Activated T-helper 2 cell treated with anti-CD3 and anti-CD28 coated beads, Interferon-gamma antibody, Interleukin-2, Interleukin-4, amounts not matched to agents 10 μg/mL and 5 μg/mL and 100 μg/mL, durations not matched to agents 14 hours and 24 hours and 36 hours (primary cell): ENCODE results near the gene DIPK1B. TPM values are rescaled to one million over a fixed set of nuclear protein-coding genes. Genes with fewer than 3 reads are reported as not detected.
A peak's percentile ranks its signal among the peaks of the same experiment; 100 is the strongest.

Experiments
- DNase-seq: peaks from one replicate; pipeline ENCODE4 v3.0.0; 2021; ENCODE audit warnings: low spot score
- H3K27ac Mint-ChIP-seq: one replicate; pipeline ENCODE4 v1.8.0; 2021; ENCODE audit warnings: mixed read lengths
- H3K27me3 Mint-ChIP-seq: one replicate; pipeline ENCODE4 v1.8.0; 2021; ENCODE audit warnings: low read depth, mixed read lengths
- H3K36me3 Mint-ChIP-seq: one replicate; pipeline ENCODE4 v1.8.0; 2021; ENCODE audit warnings: low read depth, mixed read lengths
- H3K4me1 Mint-ChIP-seq: one replicate; pipeline ENCODE4 v1.8.0; 2021; ENCODE audit warnings: low read depth, mixed read lengths
- H3K4me3 Mint-ChIP-seq: one replicate; pipeline ENCODE4 v1.8.0; 2021; ENCODE audit warnings: low read depth, mild to moderate bottlenecking, moderate library complexity, mixed read lengths
- H3K9me3 Mint-ChIP-seq: one replicate; pipeline ENCODE4 v1.8.0; 2021; ENCODE audit warnings: mixed read lengths
- intact Hi-C: fragments of 100-400 bp; cut with micrococcal nuclease; formaldehyde crosslinking; loops from one replicate; pipeline ENCODE4 v1.15.1; 2023
- total RNA-seq: library from RNA; stranded (reverse); gene quantifications from 2 replicates; pipeline ENCODE4 v1.2.3, GENCODE V29; 2022

DIPK1B gene
- total RNA-seq: 3.1 and 3.4 TPM in 2 replicates

GRCh38 chr9:136711751-136712689 is at the start of gene DIPK1B:
DIPK1B (plus strand) TSS chr9:136712572; CDS start chr9:136712666, 94 bp downstream.
- Mint-ChIP-seq H3K27me3 (peaks cover 25% of the 10 kb centered on the region), H3K9me3 (no peaks in the 10 kb centered on the region)

GRCh38 chr9:136662656-136663581 is 49.5 kb upstream of the DIPK1B start, which contains the start of gene EGFL7:
EGFL7 (plus strand) TSS chr9:136662916; CDS start chr9:136668283, 5,367 bp downstream.
- Mint-ChIP-seq H3K4me1 (no peaks in the 10 kb centered on the region), H3K27me3 (peaks cover 21% of the 10 kb centered on the region), H3K36me3 (no peaks in the 10 kb centered on the region), H3K9me3 (no peaks in the 10 kb centered on the region), H3K4me3 (no peak within 1 kb of the TSS), H3K27ac (no peak within 1 kb of the TSS)
- no peak for DNase-seq
- intact Hi-C loops: no loop called here

More at GRCh38 chr9:136711751-136712689, at the start of gene DIPK1B:
- Mint-ChIP-seq H3K4me3 (peak within 1 kb of the TSS; percentile 56), H3K36me3 (no peaks in the 10 kb centered on the region), H3K4me1 (no peaks in the 10 kb centered on the region), H3K27ac (no peak within 1 kb of the TSS)
- DNase-seq: no peak
- intact Hi-C loops: no loop called here

GRCh38 chr9:136664000-136664915 is 48.1 kb upstream of the DIPK1B start:
- Mint-ChIP-seq H3K4me1 (no peaks in the 10 kb centered on the region), H3K4me3 (peak overlapping the region; percentile 74), H3K27ac (no peak overlapping the region), H3K9me3 (no peaks in the 10 kb centered on the region), H3K27me3 (peaks cover 14% of the 10 kb centered on the region), H3K36me3 (no peaks in the 10 kb centered on the region)
- DNase-seq: no peak
- intact Hi-C loops: no loop called here

GRCh38 chr9:136665111-136665703 is 47.2 kb upstream of the DIPK1B start:
- H3K9me3 Mint-ChIP-seq: no peaks in the 10 kb centered on the region
- no peak for DNase-seq
- peak overlapping the region; percentile 74 for H3K4me3 Mint-ChIP-seq
- no peaks in the 10 kb centered on the region for H3K36me3 Mint-ChIP-seq
- peaks cover 14% of the 10 kb centered on the region for H3K27me3 Mint-ChIP-seq
- H3K4me1 Mint-ChIP-seq: no peaks in the 10 kb centered on the region
- intact Hi-C loops: no loop called here
- H3K27ac Mint-ChIP-seq: no peak overlapping the region

GRCh38 chr9:136665704-136666371 is 46.5 kb upstream of the DIPK1B start:
- Mint-ChIP-seq H3K27ac (no peak overlapping the region), H3K4me1 (no peaks in the 10 kb centered on the region), H3K27me3 (peaks cover 12% of the 10 kb centered on the region), H3K36me3 (no peaks in the 10 kb centered on the region), H3K4me3 (no peak overlapping the region), H3K9me3 (no peaks in the 10 kb centered on the region)
- intact Hi-C loops: no loop called here
- DNase-seq: no peak

- no peak for DNase-seq
- Mint-ChIP-seq H3K27me3 (peaks cover 12% of the 10 kb centered on the region), H3K36me3 (no peaks in the 10 kb centered on the region), H3K4me3 (peak overlapping the region; percentile 58), H3K4me1 (no peaks in the 10 kb centered on the region), H3K9me3 (no peaks in the 10 kb centered on the region), H3K27ac (no peak overlapping the region)
- intact Hi-C loops: no loop called here
Observed at GRCh38 chr9:136666372-136667213, 45.8 kb upstream of the DIPK1B start.

- Mint-ChIP-seq H3K4me1 (no peaks in the 10 kb centered on the region), H3K36me3 (no peaks in the 10 kb centered on the region), H3K27ac (no peak overlapping the region), H3K9me3 (no peaks in the 10 kb centered on the region), H3K27me3 (peaks cover 12% of the 10 kb centered on the region), H3K4me3 (no peak overlapping the region)
- no peak for DNase-seq
- intact Hi-C loops: no loop called here
Observed at GRCh38 chr9:136667214-136667939, 45.0 kb upstream of the DIPK1B start.

- Mint-ChIP-seq H3K4me1 (no peaks in the 10 kb centered on the region), H3K4me3 (no peak overlapping the region), H3K36me3 (no peaks in the 10 kb centered on the region), H3K27me3 (peaks cover 12% of the 10 kb centered on the region), H3K27ac (no peak overlapping the region), H3K9me3 (no peaks in the 10 kb centered on the region)
- intact Hi-C loops: no loop called here
- DNase-seq: no peak
Observed at GRCh38 chr9:136667940-136668760, 44.2 kb upstream of the DIPK1B start.

- H3K27ac Mint-ChIP-seq: no peak overlapping the region
- H3K4me3 Mint-ChIP-seq: no peak overlapping the region
- H3K27me3 Mint-ChIP-seq: peaks cover 12% of the 10 kb centered on the region
- H3K36me3 Mint-ChIP-seq: no peaks in the 10 kb centered on the region
- no peaks in the 10 kb centered on the region for H3K4me1 Mint-ChIP-seq
- H3K9me3 Mint-ChIP-seq: no peaks in the 10 kb centered on the region
- DNase-seq: no peak
- intact Hi-C loops: no loop called here
Observed at GRCh38 chr9:136668983-136669790, 43.2 kb upstream of the DIPK1B start.
